Measurements from ENCODE around the gene SCAP. TPM values are rescaled to one million over a fixed set of nuclear protein-coding genes. Genes with fewer than 3 reads are reported as not detected.

SCAP gene
- total RNA-seq, 1 donor from 2014 or later = 84.3 TPM

DNA sequence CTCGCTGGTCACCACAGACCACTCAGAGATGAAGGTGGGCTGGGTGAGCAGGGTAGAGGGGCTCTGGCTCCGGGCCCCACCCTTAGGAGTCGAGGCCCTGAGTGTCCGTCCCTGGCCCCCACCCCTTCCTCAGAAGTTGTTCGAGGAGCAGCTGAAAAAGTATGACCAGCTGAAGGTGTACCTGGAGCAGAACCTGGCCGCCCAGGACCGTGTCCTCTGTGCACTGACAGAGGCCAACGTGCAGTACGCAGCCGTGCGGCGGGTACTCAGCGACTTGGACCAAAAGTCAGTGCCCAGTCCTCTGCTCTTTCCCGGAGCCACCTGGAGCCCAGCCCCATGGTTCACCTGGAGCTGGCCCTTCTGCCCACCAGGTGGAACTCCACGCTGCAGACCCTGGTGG, 66.5 kb downstream of the SCAP start:
- no peaks in the 10 kb centered on the region for H3K27me3 Mint-ChIP-seq
- intact Hi-C loops (cut with micrococcal nuclease) = no loop called here
- ATAC-seq (ENCODE audit: low read depth) (no peak), DNase-seq (no peak)
- CTCF ChIA-PET = no interaction called here
- H3K36me3 Mint-ChIP-seq (ENCODE audit: low read depth) = peaks cover 71% of the 10 kb centered on the region
- peaks cover 6% of the 10 kb centered on the region for H3K4me1 Mint-ChIP-seq
- TF ChIP-seq, protein P1, sequence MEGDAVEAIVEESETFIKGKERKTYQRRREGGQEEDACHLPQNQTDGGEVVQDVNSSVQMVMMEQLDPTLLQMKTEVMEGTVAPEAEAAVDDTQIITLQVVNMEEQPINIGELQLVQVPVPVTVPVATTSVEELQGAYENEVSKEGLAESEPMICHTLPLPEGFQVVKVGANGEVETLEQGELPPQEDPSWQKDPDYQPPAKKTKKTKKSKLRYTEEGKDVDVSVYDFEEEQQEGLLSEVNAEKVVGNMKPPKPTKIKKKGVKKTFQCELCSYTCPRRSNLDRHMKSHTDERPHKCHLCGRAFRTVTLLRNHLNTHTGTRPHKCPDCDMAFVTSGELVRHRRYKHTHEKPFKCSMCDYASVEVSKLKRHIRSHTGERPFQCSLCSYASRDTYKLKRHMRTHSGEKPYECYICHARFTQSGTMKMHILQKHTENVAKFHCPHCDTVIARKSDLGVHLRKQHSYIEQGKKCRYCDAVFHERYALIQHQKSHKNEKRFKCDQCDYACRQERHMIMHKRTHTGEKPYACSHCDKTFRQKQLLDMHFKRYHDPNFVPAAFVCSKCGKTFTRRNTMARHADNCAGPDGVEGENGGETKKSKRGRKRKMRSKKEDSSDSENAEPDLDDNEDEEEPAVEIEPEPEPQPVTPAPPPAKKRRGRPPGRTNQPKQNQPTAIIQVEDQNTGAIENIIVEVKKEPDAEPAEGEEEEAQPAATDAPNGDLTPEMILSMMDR (IDR thresholded peaks at IDR 0.05) = no peak
- H3K27ac Mint-ChIP-seq = no peak overlapping the region
- H3K9me3 Mint-ChIP-seq = no peaks in the 10 kb centered on the region
- POLR2A ChIA-PET = interaction anchor here (0.6 kb wide), 1 partner anchor 27 kb away, joined by 6 read pairs; no protein-coding TSS in a partner anchor
- no peak overlapping the region for H3K4me3 Mint-ChIP-seq

DNA sequence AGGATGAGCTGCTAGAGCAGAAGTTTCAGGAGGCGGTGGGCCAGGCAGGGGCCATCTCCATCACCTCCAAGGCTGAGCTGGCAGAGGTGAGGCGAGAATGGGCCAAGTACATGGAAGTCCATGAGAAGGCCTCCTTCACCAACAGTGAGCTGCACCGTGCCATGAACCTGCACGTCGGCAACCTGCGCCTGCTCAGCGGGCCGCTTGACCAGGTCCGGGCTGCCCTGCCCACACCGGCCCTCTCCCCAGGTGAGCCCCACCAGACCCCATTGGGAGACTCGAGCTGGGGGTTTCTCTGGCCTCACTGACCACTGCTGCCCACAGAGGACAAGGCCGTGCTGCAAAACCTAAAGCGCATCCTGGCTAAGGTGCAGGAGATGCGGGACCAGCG, 66.9 kb downstream of the SCAP start:
- ChIA-PET POLR2A (no interaction called here), CTCF (no interaction called here)
- Mint-ChIP-seq H3K9me3 (no peaks in the 10 kb centered on the region), H3K36me3 (ENCODE audit: low read depth) (peaks cover 68% of the 10 kb centered on the region), H3K27me3 (no peaks in the 10 kb centered on the region), H3K4me1 (peaks cover 2% of the 10 kb centered on the region), H3K27ac (no peak overlapping the region), H3K4me3 (no peak overlapping the region)
- TF ChIP-seq, protein P1 (IDR thresholded peaks at IDR 0.05) = no peak
- DNase-seq (no peak), ATAC-seq (ENCODE audit: low read depth) (no peak)
- intact Hi-C loops (cut with micrococcal nuclease) = no loop called here

DNA sequence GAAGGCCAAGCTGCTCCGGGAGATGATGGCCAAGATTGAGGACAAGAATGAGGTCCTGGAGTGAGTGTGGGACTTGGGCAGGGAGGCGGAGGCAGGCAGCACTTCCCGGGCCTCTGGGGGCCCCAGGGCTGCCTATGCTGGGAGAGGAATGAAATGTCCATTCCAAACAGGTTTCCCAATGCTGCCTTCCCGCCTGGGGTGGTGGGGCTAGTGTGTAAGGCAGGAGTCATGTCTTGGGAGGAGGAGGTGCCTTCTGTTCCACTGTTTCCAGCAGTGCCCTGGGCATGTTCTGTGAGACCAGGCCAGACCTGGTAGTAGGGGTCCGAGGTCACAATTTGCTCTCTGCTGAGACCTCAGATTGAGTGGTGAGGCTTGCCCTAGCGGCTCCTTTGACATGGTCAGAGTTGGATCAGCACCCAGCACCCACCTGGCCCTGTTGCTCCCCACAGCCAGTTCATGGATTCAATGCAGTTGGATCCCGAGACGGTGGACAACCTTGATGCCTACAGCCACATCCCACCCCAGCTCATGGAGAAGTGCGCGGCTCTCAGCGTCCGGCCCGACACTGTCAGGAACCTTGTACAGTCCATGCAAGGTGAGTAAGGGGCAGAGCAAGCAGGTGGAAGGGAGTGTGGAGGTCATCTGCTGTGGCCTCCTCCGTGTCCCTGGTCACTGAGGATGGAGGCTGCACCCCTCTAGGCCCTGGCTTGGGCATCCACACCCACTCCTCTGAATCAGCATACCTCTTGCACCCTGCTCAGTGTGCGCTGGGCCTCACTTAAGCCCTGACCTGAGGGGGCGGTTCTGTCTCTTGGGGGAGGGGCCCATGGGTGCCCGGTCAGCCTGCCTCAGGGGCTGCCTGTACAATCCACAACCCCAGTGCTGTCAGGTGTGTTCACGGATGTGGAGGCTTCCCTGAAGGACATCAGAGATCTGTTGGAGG, 67.6 kb downstream of the SCAP start:
- ATAC-seq (ENCODE audit: low read depth) (no peak), DNase-seq (no peak)
- Mint-ChIP-seq H3K36me3 (ENCODE audit: low read depth) (peaks cover 68% of the 10 kb centered on the region), H3K4me3 (no peak overlapping the region), H3K9me3 (no peaks in the 10 kb centered on the region), H3K27me3 (no peaks in the 10 kb centered on the region), H3K27ac (no peak overlapping the region), H3K4me1 (no peaks in the 10 kb centered on the region)
- intact Hi-C loops (cut with micrococcal nuclease) = no loop called here
- ChIA-PET POLR2A (no interaction called here), CTCF (no interaction called here)
- TF ChIP-seq, protein P1 (IDR thresholded peaks at IDR 0.05) = no peak

DNA sequence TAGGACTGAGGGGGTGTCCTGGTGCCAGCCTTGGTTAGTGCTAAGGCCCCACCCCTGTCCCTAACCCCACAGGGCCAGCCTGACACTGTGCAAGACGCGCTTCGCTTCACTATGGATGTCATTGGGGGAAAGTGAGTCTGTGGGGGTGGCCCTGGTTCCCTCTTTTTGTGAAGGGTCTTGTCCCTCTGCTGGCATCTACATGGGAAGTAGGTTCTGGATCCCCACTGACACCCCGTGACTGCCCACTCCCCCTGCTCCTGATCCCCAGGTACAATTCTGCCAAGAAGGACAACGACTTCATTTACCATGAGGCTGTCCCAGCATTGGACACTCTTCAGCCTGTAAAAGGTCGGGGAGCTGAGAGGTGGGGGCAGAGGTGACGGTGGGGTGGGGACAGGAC, 68.5 kb downstream of the SCAP start:
- Mint-ChIP-seq H3K9me3 (no peaks in the 10 kb centered on the region), H3K27me3 (no peaks in the 10 kb centered on the region), H3K27ac (no peak overlapping the region), H3K4me3 (no peak overlapping the region), H3K4me1 (no peaks in the 10 kb centered on the region), H3K36me3 (ENCODE audit: low read depth) (peaks cover 65% of the 10 kb centered on the region)
- POLR2A ChIA-PET = no interaction called here
- TF ChIP-seq, protein P1 (IDR thresholded peaks at IDR 0.05) = no peak
- no peak for DNase-seq
- CTCF ChIA-PET = no interaction called here
- no peak for ATAC-seq (ENCODE audit: low read depth)
- intact Hi-C loops (cut with micrococcal nuclease) = no loop called here

DNA sequence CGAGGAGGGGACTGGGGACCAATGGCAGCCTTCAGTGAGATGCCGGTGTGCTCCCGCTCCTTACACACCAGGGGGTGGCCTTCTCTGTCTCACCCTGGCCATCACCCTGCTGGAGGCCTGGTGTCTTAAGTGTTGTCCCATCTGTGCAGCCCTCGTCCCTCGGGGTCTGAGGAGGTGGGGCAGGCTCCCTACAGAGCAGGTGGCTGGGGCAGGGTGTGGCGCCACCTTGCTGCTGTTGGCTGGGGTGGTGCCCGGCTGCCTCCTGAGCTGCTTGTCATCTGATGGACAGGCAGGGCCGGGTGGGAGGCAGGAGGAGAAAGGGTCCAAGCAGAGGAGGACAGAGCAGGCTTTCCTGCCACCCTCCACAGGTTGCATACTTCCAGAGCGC, 69.0 kb downstream of the SCAP start:
- no peak overlapping the region for H3K4me3 Mint-ChIP-seq
- H3K36me3 Mint-ChIP-seq (ENCODE audit: low read depth) = peaks cover 63% of the 10 kb centered on the region
- ChIA-PET POLR2A (no interaction called here), CTCF (no interaction called here)
- no peaks in the 10 kb centered on the region for H3K27me3 Mint-ChIP-seq
- DNase-seq = no peak
- TF ChIP-seq, protein P1 (IDR thresholded peaks at IDR 0.05) = no peak
- intact Hi-C loops (cut with micrococcal nuclease) = no loop called here
- no peaks in the 10 kb centered on the region for H3K4me1 Mint-ChIP-seq
- no peak overlapping the region for H3K27ac Mint-ChIP-seq
- no peaks in the 10 kb centered on the region for H3K9me3 Mint-ChIP-seq
- no peak for ATAC-seq (ENCODE audit: low read depth)
